NB4 (cell line): ENCODE results near the gene CCDC27.

Experiments
- CTCF ChIP-seq: IDR thresholded peaks from one replicate; pipeline ENCODE4 v1.5.1; 2012; ENCODE audit warnings: low read depth, low read length
- POLR2A ChIP-seq: IDR thresholded peaks from 2 replicates; pipeline ENCODE4 v1.6.1; 2011; ENCODE audit warnings: mild to moderate bottlenecking; ENCODE audit not compliant: insufficient read length; ENCODE audit errors: extremely low read depth

DNA sequence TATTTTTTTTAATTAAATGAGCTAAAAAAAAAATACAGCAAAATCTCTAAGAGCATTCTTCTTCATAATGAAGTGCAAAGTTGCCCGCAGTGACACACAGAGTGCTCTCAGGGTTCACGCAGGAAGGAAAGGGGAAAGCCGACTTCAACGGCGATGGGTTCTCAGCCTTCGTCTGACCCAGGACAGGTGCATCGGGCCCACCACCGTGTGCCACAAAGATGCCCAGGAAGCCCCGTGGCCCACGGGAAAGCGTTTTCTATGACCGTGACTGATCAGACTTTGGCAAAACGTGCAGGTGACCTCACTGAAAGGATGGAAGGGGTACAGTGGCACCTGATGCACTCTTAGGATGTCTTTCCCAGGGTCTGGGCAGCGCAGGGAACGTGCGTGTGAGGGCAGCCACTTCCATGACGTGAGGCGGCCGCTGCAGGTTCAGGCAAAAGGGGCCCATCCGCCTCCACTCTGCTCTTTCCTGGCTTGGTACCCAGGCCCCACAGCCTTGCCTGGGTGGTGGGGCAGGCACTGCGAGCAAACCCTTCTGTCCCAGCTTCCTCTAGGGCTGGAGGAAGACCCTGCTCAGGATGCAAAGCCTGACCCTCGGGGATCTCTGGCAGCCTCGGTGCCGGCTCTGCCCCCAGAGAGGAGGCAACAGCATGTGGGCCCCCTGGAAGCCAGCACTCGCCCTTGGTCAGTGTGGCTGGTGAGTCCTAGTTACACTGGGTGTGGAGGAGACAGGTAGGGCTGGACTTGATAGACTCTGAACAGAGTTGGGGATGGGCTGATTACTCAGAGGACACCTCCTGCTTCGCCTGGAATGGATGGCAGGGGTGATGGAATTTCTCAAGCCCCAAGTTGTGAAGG lies 35.7 kb downstream of the CCDC27 start:
- TF ChIP-seq CTCF (no peak), POLR2A (no peak)
